AG10803 (cell line): Measurements from ENCODE around the gene KLC1.

ENCODE experiments used
- DNase-seq: peaks from one replicate; pipeline ENCODE4 v3.0.0; 2010; ENCODE audit warnings: low read depth
- H3K4me3 ChIP-seq: 2 replicates; pipeline ENCODE4 v1.5.1; 2011; ENCODE audit warnings: mild to moderate bottlenecking, low read length, control low read depth
- CTCF ChIP-seq: conservative IDR thresholded peaks from 2 replicates; pipeline ENCODE4 v1.5.1; 2011; ENCODE audit warnings: mild to moderate bottlenecking, low read length, control low read depth, inconsistent platforms

Gene KLC1

GRCh38 chr14:103695296-103696069 lies 66.5 kb downstream of the KLC1 start:
- DNase-seq, result no peak
- H3K4me3 ChIP-seq, result no peak overlapping the region
- no peak for TF ChIP-seq CTCF

GRCh38 chr14:103696070-103696402 lies 67.0 kb downstream of the KLC1 start:
- no peak for TF ChIP-seq CTCF
- H3K4me3 ChIP-seq, result no peak overlapping the region

GRCh38 chr14:103696466-103697071 lies 67.6 kb downstream of the KLC1 start:
- no peak overlapping the region for H3K4me3 ChIP-seq
- peak; percentile 56 for DNase-seq
- TF ChIP-seq CTCF, result no peak

More at GRCh38 chr14:103696070-103696402, 67.0 kb downstream of the KLC1 start:
- no peak for DNase-seq

- no peak for TF ChIP-seq CTCF
- DNase-seq, result no peak
- H3K4me3 ChIP-seq, result no peak overlapping the region
These were observed 68.2 kb downstream of the KLC1 start for GRCh38 chr14:103697206-103697602.

GRCh38 chr14:103697603-103698379 lies 68.8 kb downstream of the KLC1 start:
- no peak overlapping the region for H3K4me3 ChIP-seq
- TF ChIP-seq CTCF, result no peak
- no peak for DNase-seq

GRCh38 chr14:103698380-103699260 lies 69.6 kb downstream of the KLC1 start:
- no peak for DNase-seq
- no peak for TF ChIP-seq CTCF
- H3K4me3 ChIP-seq, result no peak overlapping the region
